NCI-H2171 (cell line): Measurements from ENCODE around the gene C21orf91.

ENCODE experiments used
- DNase-seq: peaks from one replicate; lab custom pipeline; 2025; lab: John Stamatoyannopoulos, UW

Gene C21orf91

GRCh38 chr21:17819114-17819876 lies at the start of gene C21orf91:
Gene C21orf91 (minus strand): TSS chr21:17819356. CDS start chr21:17818318, 1,038 bp downstream.
- DNase-seq, result peak; percentile 84

GRCh38 chr21:17866590-17866989 lies 47.4 kb upstream of the C21orf91 start:
- no peak for DNase-seq

DNA sequence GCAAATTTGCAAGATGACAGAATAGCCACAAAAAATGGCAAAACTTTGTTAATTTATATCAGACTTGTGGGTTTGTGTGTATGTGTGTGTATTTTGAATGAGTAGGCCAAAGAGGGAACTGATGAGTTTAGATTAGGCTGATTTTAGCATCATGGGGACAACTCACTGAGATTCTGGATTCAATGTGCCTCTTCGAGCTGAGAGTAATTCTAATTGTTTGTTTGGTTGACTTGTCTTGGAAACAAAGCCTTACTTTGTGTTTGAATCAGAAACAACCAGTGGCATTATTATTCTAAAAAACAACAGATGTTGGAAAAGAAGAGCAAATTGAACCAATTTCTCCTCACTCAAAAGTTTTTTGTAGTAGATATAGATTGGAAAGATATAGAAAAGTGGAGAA lies 40.5 kb upstream of the C21orf91 start:
- DNase-seq, result no peak

DNA sequence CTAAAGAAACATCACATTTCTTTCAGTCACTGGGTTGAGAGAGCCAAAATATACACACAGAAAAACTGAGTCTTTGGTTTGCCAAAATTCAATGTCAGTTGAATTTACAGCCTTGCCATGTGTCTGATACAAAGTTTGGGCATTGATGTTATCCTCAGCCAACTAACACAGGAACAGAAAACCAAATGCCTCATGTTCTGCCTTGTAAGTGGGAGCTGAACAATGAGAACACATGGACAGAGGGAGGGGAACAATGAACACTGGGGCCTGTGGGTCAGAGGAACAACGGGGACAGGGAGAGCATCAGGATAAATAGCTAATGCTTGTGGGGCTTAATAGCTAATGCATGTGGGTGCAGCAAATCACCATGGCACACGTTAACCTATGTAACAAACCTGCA lies 39.6 kb upstream of the C21orf91 start:
- no peak for DNase-seq

DNA sequence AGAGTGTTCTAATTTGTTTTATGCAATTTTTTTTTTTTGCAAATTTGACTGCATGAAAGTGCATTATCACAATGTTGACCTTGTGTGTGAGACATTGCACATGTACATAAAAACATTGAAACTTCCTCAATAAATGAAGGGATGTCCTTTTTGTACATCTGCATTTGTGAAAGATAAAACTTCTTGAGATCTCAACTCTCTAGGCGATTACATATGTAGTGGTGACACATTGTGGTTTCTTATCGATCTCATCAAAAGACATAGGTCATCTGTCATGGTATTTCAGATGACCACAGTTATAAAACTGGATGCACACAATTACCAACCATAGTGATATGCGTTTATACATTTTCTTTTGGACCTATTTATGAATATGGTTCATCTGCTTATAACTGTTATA lies 35.6 kb upstream of the C21orf91 start:
- DNase-seq, result no peak

DNA sequence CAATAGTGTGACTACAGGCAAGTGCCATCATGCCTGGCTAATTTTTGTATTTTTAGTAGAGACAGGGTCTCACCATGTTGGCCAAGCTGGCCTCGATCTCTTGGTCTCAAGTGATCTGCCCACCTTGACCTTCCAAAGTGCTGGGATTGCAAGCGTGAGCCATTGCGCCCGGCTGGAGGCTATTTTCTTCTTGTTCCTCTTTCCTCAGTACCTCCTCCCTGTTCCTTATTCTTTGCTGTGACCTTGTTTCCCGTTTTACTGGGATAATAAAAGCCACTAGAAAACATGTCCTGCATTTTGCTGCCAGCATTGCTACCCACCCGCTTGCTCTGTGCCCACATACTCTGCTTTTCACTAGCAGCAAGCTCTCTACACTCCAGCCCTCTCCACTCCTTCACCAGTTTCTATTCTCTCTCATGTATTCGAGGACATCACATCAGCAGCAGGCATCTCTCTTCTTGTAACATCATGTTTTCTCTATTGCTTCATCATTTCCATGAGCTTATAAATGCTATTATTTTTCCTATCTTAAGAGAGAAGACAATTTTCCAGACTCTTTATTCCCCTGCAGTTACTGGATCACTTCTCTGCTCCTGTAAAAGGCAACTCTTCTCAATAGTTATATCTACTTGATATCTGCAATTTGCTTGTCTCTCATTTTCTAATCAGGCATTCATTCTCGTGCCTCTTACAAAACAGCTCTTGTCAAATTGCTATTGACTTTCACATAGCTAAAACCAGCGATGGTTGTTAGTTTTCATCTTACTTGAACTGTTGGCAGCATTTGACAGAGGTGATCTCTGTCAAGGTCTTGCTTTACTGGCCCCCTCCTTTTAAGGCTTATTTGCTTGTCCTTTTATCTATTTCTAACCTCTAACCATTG lies 34.5 kb upstream of the C21orf91 start:
- DNase-seq, result no peak

GRCh38 chr21:17848228-17848627 lies 29.1 kb upstream of the C21orf91 start:
- DNase-seq, result no peak

GRCh38 chr21:17841103-17841502 lies 21.9 kb upstream of the C21orf91 start:
- DNase-seq, result no peak

- DNase-seq, result no peak
Observed at GRCh38 chr21:17834639-17835354, 15.6 kb upstream of the C21orf91 start.

DNA sequence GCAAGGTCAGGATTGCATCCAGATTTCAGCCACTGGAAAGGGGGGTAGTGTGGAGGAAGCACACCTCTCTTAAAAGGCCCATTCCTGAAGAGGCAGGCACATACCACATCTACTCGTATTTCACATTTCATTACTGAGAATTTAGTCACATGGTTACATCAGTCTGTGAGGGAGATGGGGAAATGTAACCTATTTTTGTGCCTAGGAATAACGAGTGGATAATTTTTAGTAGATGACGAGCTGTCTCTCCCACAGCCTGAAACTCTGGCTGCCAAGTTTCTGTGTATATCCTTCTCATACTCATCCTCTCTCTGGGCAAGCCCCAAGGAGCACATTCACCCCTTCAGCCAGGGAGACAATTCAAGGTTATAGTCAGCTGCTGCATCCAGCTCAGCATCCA lies 10.3 kb upstream of the C21orf91 start:
- DNase-seq, result no peak

DNA sequence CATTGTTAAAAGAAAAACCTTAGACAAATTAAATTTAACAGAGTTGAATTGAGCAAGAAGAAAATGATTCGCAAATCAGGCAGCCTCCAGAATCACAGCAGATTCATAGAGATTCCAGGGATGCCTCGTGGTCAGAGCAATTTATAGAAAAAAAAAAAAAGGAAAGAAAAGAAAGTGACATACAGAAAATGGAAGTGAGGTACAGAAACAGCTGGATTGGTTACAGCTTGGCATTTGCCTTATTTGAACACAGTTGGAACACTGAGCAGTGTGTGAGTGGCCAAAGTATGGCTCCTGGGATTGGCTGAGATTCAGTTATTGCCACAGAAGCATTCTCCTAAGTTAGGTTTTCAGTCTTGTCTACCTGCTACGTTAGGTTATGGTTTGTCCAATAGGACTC lies 9.1 kb upstream of the C21orf91 start:
- DNase-seq, result no peak

- no peak for DNase-seq
Observed at GRCh38 chr21:17823846-17824245, 4.7 kb upstream of the C21orf91 start.

DNA sequence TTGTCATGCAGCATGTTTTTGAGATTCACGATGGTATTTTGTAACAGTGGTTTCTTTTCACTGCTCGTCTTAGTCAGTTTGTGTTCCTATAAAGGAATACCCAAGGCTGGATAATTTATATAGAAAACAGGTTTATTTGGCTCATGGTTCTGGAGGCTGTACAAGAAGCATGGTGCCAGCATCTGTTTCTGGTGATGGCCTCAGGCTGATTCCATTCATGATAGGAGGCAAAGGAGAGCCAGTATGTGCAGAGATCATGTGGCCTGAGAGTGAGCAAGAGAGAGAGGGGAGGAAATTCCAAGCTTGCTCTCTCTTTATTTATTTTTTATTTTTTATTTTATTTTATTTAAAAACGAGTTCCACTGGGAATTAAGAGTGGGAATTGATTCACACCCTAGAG lies 2.0 kb upstream of the C21orf91 start:
- no peak for DNase-seq

DNA sequence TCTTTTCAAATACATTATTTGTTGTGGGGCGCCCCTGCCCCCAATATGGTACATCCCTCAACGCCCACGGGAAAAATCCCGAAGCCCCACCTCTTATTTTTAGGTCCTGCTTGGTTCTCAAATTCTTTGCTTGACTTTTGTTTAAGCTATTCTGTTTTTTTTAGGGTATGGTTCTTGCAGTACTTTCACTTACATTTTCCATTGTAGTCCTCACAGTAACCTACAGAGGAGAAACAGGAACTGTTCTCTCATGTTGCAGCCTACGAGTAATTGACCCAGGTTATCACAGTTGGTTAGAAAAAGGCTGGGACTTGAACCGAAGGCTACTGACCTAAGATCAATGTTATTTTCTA lies 697 bp upstream of the C21orf91 start:
- peak; percentile 43 for DNase-seq

DNA sequence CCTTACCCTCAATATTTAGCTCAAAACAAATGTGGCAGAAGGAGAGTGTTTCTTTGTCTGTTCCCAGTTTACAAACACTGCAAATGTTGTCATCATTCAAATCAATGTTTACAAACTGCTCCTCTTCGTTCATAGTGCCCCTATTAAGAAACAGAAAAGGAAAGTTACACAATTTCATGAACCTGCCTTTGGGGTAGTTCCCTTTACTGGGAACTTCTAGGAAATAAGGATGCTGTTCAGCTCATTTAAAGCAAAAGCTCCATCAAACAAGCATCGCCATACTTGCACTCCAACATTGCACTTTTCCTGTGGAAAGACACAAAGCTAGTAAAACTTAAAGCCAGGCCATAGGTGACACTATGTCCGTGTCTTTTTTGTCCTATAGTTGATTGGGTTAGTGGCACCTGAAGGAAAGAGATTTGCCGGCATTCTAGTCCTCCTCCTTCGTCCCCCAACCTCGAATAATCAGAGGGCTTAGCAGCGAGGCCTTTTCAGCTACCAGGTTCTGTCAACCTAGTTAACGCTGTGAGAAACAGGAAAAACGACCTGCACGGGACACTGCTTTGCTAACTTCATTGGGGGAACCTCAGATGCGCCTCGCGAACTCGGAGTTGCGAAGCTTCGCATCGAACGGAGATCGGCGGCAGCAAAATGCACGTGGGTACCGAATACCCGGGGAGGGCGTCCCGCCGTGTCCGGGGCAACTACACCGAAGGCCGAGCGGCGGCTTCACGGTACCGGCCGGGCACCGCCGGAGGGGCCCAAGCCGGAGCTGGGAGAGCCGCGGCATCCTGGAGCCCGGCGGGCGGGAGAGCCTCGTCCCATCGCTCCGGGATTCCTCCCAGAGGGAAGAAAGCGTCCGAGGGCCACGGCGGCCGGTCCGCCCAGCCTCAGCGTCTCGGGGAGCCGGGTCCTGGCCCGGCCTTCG lies 706 bp downstream of the C21orf91 start:
- peak; percentile 6 for DNase-seq

- no peak for DNase-seq
Observed at GRCh38 chr21:17813353-17813752, 5.8 kb downstream of the C21orf91 start.

DNA sequence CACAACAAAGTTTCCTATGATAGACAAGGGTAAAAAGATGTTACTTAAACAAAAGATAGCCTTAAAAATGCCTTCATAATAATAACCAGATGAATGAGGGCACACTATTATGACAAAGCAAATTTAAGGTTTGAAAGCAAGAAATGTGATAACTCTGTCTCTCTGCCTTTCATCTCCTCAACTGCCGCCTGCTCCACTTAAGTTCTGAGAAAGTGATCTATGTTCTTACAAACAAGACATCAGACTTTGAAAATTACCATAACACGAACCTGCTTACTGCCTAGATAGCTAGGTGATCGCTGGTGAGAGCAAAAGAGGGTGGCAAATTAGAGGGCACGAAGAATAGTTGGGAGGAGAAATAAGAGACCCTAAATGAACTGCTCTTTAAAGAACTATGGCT lies 13.2 kb downstream of the C21orf91 start:
- no peak for DNase-seq

DNA sequence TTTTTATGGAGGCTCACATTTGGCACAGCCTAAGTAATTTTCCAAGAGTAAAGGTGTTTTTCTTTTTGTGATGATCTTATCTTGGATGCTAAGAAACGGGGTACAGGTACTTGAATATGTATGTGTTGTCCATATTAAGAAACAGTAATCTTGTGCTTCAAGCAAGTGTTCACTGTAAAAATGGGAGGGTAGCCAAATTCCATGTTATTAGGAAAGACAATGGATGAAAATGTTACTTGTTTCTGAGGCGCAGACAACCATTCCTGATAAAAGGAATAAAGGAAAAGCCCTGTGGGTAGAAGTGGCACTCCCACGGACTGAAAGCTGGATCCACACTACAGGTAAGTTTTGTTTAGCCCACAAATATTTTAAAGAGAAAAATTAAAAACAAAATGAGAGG lies 15.6 kb downstream of the C21orf91 start:
- DNase-seq, result no peak

DNA sequence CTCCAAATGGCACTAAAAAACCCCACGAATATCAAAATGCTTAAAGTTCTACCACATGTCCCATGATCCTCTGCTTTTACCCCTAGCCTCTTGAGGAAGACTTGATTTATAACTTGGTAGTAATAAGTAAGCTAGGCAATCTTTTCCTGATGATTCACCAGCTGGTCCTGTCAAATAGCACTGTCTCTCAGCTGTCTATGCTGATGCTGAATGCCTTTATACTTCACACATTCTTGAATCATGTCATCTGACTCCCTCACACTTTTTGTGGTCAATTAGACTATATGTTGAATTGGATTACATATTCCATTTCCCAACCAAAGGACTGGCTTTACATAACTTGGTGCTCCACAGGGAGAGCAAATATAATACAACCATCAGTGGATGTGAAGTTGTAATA lies 16.6 kb downstream of the C21orf91 start:
- no peak for DNase-seq

- no peak for DNase-seq
Observed at GRCh38 chr21:17799414-17800164, 19.6 kb downstream of the C21orf91 start.

DNA sequence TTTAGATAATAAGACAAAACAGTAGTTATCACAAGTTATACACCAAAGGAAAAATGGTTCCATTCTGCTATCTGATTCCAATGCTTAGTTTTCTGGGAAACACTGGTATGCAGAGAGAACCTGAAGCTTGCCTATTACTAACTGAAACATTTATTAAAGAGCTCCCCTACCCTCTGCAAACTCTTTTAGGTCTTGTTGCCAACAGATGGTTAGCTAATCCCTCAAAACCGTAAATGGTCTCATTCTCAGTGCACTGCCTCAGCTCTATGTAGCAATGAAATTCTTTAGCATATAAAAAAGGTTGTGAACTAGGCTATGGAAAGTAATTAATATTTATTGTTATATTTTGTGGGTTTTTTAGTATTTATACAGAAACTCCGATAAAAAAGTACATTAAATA lies 20.4 kb downstream of the C21orf91 start:
- DNase-seq, result no peak
